ENCODE measurements around the gene RNF214. TPM values are rescaled to one million over a fixed set of nuclear protein-coding genes. Genes with fewer than 3 reads are reported as not detected.

RNF214 gene
- total and polyA plus RNA-seq, 7 donors: 6.2 to 23.8 (median 11.1) TPM

GRCh38 chr11:117278347-117278746 lies 45.9 kb downstream of the RNF214 start:
- Histone ChIP-seq H3K4me3 (no peak overlapping the region), H3K36me3 (peaks cover under 1 to 57% (median 15%) of the 10 kb centered on the region in 4 donors), H3K9me3 (no peaks in the 10 kb centered on the region), H3K4me1 (peaks cover 0 to 11% (median 0%) of the 10 kb centered on the region in 4 donors), H3K27ac (no peak overlapping the region), H3K27me3 (no peaks in the 10 kb centered on the region)
- 61 to 81% methylated on average over 2 of the region's 2 CpGs for WGBS, 2 donors
- intact Hi-C loops (cut with DNase I): no loop called here
- DNase-seq: no peak
- TF ChIP-seq POLR2AphosphoS5 (IDR thresholded peaks at IDR 0.05): no peak
- no peak for TF ChIP-seq EP300 (IDR thresholded peaks at IDR 0.05)
- no peak for TF ChIP-seq POLR2A (IDR thresholded peaks at IDR 0.05)
- TF ChIP-seq, protein P1, sequence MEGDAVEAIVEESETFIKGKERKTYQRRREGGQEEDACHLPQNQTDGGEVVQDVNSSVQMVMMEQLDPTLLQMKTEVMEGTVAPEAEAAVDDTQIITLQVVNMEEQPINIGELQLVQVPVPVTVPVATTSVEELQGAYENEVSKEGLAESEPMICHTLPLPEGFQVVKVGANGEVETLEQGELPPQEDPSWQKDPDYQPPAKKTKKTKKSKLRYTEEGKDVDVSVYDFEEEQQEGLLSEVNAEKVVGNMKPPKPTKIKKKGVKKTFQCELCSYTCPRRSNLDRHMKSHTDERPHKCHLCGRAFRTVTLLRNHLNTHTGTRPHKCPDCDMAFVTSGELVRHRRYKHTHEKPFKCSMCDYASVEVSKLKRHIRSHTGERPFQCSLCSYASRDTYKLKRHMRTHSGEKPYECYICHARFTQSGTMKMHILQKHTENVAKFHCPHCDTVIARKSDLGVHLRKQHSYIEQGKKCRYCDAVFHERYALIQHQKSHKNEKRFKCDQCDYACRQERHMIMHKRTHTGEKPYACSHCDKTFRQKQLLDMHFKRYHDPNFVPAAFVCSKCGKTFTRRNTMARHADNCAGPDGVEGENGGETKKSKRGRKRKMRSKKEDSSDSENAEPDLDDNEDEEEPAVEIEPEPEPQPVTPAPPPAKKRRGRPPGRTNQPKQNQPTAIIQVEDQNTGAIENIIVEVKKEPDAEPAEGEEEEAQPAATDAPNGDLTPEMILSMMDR (IDR thresholded peaks at IDR 0.05): no peak

GRCh38 chr11:117279711-117280376 lies 47.4 kb downstream of the RNF214 start:
- 84 to 88% methylated on average over 4 of the region's 4 CpGs for WGBS, 2 donors
- H3K27ac ChIP-seq: no peak overlapping the region
- intact Hi-C loops (cut with DNase I): no loop called here

GRCh38 chr11:117281159-117281558 lies 48.7 kb downstream of the RNF214 start:
- TF ChIP-seq, protein P1 (IDR thresholded peaks at IDR 0.05): no peak
- peak in 1 of 4 donors; percentile 16 for TF ChIP-seq POLR2AphosphoS5 (IDR thresholded peaks at IDR 0.05)
- Histone ChIP-seq H3K4me3 (no peak overlapping the region), H3K27ac (peak overlapping the region in 1 of 4 donors; percentile 13), H3K27me3 (no peaks in the 10 kb centered on the region), H3K9me3 (no peaks in the 10 kb centered on the region), H3K36me3 (peaks cover 8 to 70% (median 28%) of the 10 kb centered on the region in 4 donors), H3K4me1 (peaks cover 0 to 11% (median 0%) of the 10 kb centered on the region in 4 donors)
- intact Hi-C loops (cut with DNase I): no loop called here
- peak; percentile 39 for DNase-seq
- WGBS, 2 donors: 84 to 86% methylated on average over 6 of the region's 6 CpGs

More at GRCh38 chr11:117279711-117280376, 47.4 kb downstream of the RNF214 start:
- Histone ChIP-seq H3K4me3 (no peak overlapping the region), H3K9me3 (no peaks in the 10 kb centered on the region), H3K36me3 (peaks cover 8 to 64% (median 24%) of the 10 kb centered on the region in 4 donors), H3K4me1 (peaks cover 0 to 11% (median 0%) of the 10 kb centered on the region in 4 donors), H3K27me3 (no peaks in the 10 kb centered on the region)
- peak; percentile 3 for DNase-seq
- TF ChIP-seq EP300 (IDR thresholded peaks at IDR 0.05) (no peak), POLR2AphosphoS5 (IDR thresholded peaks at IDR 0.05) (no peak), POLR2A (IDR thresholded peaks at IDR 0.05) (no peak)
- TF ChIP-seq, protein P1 (IDR thresholded peaks at IDR 0.05): no peak

DNA sequence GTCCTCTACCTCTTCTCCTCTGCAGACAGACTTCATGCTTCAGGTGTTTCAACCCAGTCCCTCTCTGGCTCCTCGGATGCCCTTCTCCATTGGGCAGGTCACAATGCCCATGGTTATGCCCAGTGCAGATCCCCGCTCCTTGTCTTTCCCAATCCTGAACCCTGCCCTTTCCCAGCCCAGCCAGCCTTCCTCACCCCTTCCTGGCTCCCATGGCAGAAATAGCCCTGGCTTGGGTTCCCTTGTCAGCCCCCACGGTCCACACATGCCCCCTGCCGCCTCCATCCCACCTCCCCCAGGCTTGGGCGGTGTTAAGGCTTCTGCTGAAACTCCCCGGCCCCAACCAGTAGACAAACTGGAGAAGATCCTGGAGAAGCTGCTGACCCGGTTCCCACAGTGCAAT lies 49.4 kb downstream of the RNF214 start:
- DNase-seq: no peak
- Histone ChIP-seq H3K9me3 (no peaks in the 10 kb centered on the region), H3K27ac (no peak overlapping the region), H3K4me3 (no peak overlapping the region), H3K36me3 (peaks cover 8 to 75% (median 31%) of the 10 kb centered on the region in 4 donors), H3K4me1 (peaks cover 0 to 11% (median 0%) of the 10 kb centered on the region in 4 donors), H3K27me3 (no peaks in the 10 kb centered on the region)
- intact Hi-C loops (cut with DNase I): no loop called here
- WGBS, 2 donors: 97 to 98% methylated on average over 7 of the region's 7 CpGs
- TF ChIP-seq, protein P1 (IDR thresholded peaks at IDR 0.05): no peak
- TF ChIP-seq POLR2AphosphoS5 (IDR thresholded peaks at IDR 0.05) (no peak), EP300 (IDR thresholded peaks at IDR 0.05) (no peak), POLR2A (IDR thresholded peaks at IDR 0.05) (no peak)
